Esophagus muscularis mucosa (tissue), 4 donors: ENCODE data around the gene DNAH14. TPM values are rescaled to one million over a fixed set of nuclear protein-coding genes. Genes with fewer than 3 reads are reported as not detected.

Experiments
- DNase-seq: peaks from one replicate; pipeline ENCODE4 v3.0.0-alpha.2; 2017; ENCODE audit errors: extremely low spot score
- H3K27ac ChIP-seq, 4 donors: fragments of 200-600 bp; sonication (generic); replicated peaks in 1 of 4; 1 replicate in 3 of 4; 2 replicates in 1 of 4; pipeline ENCODE4 v1.5.1; 2016 to 2019; ENCODE audit warnings: mild to moderate bottlenecking in 1 of 4
- H3K27me3 ChIP-seq, 4 donors: fragments of 200-600 bp; sonication (generic); one replicate each; pipeline versions ENCODE4 v1.5.1 to v1.6.0; 2016 to 2019
- H3K36me3 ChIP-seq, 4 donors: fragments of 200-600 bp; sonication (generic); one replicate each; pipeline ENCODE4 v1.5.1; 2016 to 2019
- H3K4me1 ChIP-seq, 4 donors: fragments of 200-600 bp; sonication (generic); one replicate each; pipeline ENCODE4 v1.5.1; 2016 to 2019
- H3K4me3 ChIP-seq, 4 donors: fragments of 200-600 bp; sonication (generic); 1 replicate in 2 of 4; 2 replicates in 2 of 4; pipeline ENCODE4 v1.5.1; 2016 to 2019; ENCODE audit warnings: mild to moderate bottlenecking in 4 of 4, moderate library complexity in 1 of 4
- H3K9me3 ChIP-seq, 4 donors: fragments of 200-600 bp; sonication (generic); 1 replicate in 3 of 4; 2 replicates in 1 of 4; pipeline ENCODE4 v1.5.1; 2016 to 2019
- EP300 ChIP-seq: sonication (generic); formaldehyde crosslinking; IDR thresholded peaks from one replicate; pipeline ENCODE4 v1.6.1; 2017; ENCODE audit warnings: antibody characterized with exemption
- POLR2A ChIP-seq: fragments of 450-650 bp; IDR thresholded peaks from one replicate; pipeline ENCODE4 v1.6.1; 2017; ENCODE audit warnings: antibody characterized with exemption, moderate library complexity, mild to moderate bottlenecking, low read depth
- POLR2AphosphoS5 ChIP-seq, 2 donors: sonication (generic); formaldehyde crosslinking; IDR thresholded peaks; one replicate each; pipeline ENCODE4 v1.6.1; 2017; ENCODE audit warnings: antibody characterized with exemption in 2 of 2
- WGBS: methylation state at CpG from one replicate; pipeline ENCODE4 v1.1.5; 2018; 5-methylcytosine and 5-hydroxymethylcytosine counted together
- intact Hi-C: fragments of 100-400 bp; cut with DNase I; formaldehyde crosslinking; loops from one replicate; pipeline ENCODE4 v1.15.1; 2023
- total RNA-seq, 4 donors: library from RNA; depleted of rRNA; stranded (reverse); fragments of >200 nt; gene quantifications; one replicate each; pipeline versions ENCODE4 v1.1.0 to v1.2.1, GENCODE V29; 2016
- TF ChIP-seq, protein P1 (sequence below), 3 experiments: fragments of 200-600 bp in 2 of 3; fragments of 450-650 bp in 1 of 3; sonication (generic) in 2 of 3; IDR thresholded peaks; one replicate each; pipeline ENCODE4 v1.5.1; 2017 to 2019; ENCODE audit warnings: antibody characterized with exemption in 3 of 3, mild to moderate bottlenecking in 2 of 3, moderate library complexity in 1 of 3

DNAH14 gene
- total RNA-seq, 4 donors from 2014 or later = 8.9 to 16.6 (median 15.6) TPM

GRCh38 chr1:225408249-225408648 lies 478.8 kb downstream of the DNAH14 start:
- Histone ChIP-seq H3K4me3 (no peak overlapping the region), H3K27ac (no peak overlapping the region), H3K36me3 (peaks cover 43 to 95% (median 74%) of the 10 kb centered on the region in 4 donors), H3K4me1 (peaks cover 0 to 37% (median 26%) of the 10 kb centered on the region in 4 donors), H3K9me3 (no peaks in the 10 kb centered on the region), H3K27me3 (no peaks in the 10 kb centered on the region)
- no peak for DNase-seq
- no peak for TF ChIP-seq POLR2A
- TF ChIP-seq, protein P1, sequence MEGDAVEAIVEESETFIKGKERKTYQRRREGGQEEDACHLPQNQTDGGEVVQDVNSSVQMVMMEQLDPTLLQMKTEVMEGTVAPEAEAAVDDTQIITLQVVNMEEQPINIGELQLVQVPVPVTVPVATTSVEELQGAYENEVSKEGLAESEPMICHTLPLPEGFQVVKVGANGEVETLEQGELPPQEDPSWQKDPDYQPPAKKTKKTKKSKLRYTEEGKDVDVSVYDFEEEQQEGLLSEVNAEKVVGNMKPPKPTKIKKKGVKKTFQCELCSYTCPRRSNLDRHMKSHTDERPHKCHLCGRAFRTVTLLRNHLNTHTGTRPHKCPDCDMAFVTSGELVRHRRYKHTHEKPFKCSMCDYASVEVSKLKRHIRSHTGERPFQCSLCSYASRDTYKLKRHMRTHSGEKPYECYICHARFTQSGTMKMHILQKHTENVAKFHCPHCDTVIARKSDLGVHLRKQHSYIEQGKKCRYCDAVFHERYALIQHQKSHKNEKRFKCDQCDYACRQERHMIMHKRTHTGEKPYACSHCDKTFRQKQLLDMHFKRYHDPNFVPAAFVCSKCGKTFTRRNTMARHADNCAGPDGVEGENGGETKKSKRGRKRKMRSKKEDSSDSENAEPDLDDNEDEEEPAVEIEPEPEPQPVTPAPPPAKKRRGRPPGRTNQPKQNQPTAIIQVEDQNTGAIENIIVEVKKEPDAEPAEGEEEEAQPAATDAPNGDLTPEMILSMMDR (IDR thresholded peaks at IDR 0.05) = no peak
- no peak for TF ChIP-seq EP300
- TF ChIP-seq POLR2AphosphoS5 (IDR thresholded peaks at IDR 0.05) = no peak
- intact Hi-C loops = no loop called here
- 84% methylated on average over 4 of the region's 4 CpGs for WGBS

GRCh38 chr1:225409051-225409450 lies 479.6 kb downstream of the DNAH14 start:
- no peak for TF ChIP-seq EP300
- no peak for TF ChIP-seq POLR2A
- TF ChIP-seq, protein P1 (IDR thresholded peaks at IDR 0.05) = no peak
- no peak for TF ChIP-seq POLR2AphosphoS5 (IDR thresholded peaks at IDR 0.05)
- peaks cover 42 to 93% (median 77%) of the 10 kb centered on the region in 4 donors for H3K36me3 ChIP-seq
- no peak for DNase-seq
- intact Hi-C loops = no loop called here
- no peaks in the 10 kb centered on the region for H3K9me3 ChIP-seq
- H3K4me1 ChIP-seq = peaks cover 0 to 45% (median 32%) of the 10 kb centered on the region in 4 donors
- no peak overlapping the region for H3K27ac ChIP-seq
- no peak overlapping the region for H3K4me3 ChIP-seq
- H3K27me3 ChIP-seq = no peaks in the 10 kb centered on the region
- WGBS = 87% methylated on average over 8 of the region's 8 CpGs

DNA sequence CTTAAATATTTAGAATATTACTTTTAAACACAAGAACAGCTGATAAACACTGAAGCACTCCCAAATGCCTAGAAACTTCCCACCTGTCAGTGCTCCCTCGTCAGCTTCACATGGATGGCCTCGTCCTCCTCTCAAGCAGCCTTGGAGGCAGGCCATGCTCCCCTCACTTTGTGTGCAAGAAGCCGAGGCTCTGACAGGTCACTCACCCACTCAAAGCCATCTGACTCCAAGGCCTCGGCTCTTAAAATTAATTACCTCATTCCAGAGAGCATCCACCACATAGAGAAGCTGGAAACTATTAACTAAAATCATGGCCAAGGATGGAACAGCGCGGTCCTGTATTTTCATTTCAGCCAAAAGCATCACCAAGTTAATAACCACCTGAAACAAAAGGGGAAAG lies 480.6 kb downstream of the DNAH14 start:
- H3K27ac ChIP-seq = peak overlapping the region in 2 of 4 donors; percentile 23 to 33
- intact Hi-C loops = no loop called here
- WGBS = 37% methylated on average over 6 of the region's 6 CpGs
- H3K9me3 ChIP-seq = no peaks in the 10 kb centered on the region
- no peaks in the 10 kb centered on the region for H3K27me3 ChIP-seq
- DNase-seq = no peak
- no peak overlapping the region for H3K4me3 ChIP-seq
- peaks cover 40 to 93% (median 79%) of the 10 kb centered on the region in 4 donors for H3K36me3 ChIP-seq
- TF ChIP-seq POLR2A (no peak), EP300 (no peak), POLR2AphosphoS5 (IDR thresholded peaks at IDR 0.05) (no peak)
- TF ChIP-seq, protein P1 (IDR thresholded peaks at IDR 0.05) = no peak
- peaks cover 0 to 55% (median 42%) of the 10 kb centered on the region in 4 donors for H3K4me1 ChIP-seq

DNA sequence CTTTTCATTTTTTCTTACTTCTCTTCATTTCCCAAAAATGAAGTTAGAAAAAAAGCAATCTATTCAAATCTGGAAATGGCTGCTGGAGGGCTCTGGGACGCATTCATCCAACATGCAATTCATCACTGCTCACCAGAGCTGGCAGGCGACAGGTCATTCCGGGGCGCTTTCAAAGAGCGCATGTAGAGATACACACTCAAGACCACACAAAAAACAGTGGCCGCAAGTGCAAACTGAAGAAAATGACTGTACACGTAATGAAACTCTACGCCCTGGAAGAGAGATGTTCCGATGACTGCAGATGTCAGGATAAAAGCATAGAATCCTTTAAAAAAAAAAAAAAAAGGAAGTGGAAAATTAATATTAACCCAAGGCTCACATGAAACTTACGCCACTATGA lies 482.8 kb downstream of the DNAH14 start:
- Histone ChIP-seq H3K4me1 (peaks cover 0 to 67% (median 57%) of the 10 kb centered on the region in 4 donors), H3K4me3 (no peak overlapping the region), H3K9me3 (no peaks in the 10 kb centered on the region), H3K27ac (no peak overlapping the region), H3K27me3 (no peaks in the 10 kb centered on the region), H3K36me3 (peaks cover 43 to 93% (median 75%) of the 10 kb centered on the region in 4 donors)
- TF ChIP-seq EP300 = no peak
- TF ChIP-seq, protein P1 (IDR thresholded peaks at IDR 0.05) = no peak
- TF ChIP-seq POLR2A = no peak
- TF ChIP-seq POLR2AphosphoS5 (IDR thresholded peaks at IDR 0.05) = no peak
- 83% methylated on average over 10 of the region's 10 CpGs for WGBS
- DNase-seq = no peak
- intact Hi-C loops = no loop called here

GRCh38 chr1:225412803-225413351 lies 483.4 kb downstream of the DNAH14 start:
- Histone ChIP-seq H3K36me3 (peaks cover 47 to 94% (median 78%) of the 10 kb centered on the region in 4 donors), H3K4me3 (no peak overlapping the region), H3K27ac (no peak overlapping the region), H3K4me1 (peaks cover 0 to 73% (median 59%) of the 10 kb centered on the region in 4 donors), H3K27me3 (no peaks in the 10 kb centered on the region), H3K9me3 (no peaks in the 10 kb centered on the region)
- WGBS = 70% methylated on average over 10 of the region's 10 CpGs
- intact Hi-C loops = no loop called here
- TF ChIP-seq POLR2AphosphoS5 (IDR thresholded peaks at IDR 0.05) = no peak
- TF ChIP-seq, protein P1 (IDR thresholded peaks at IDR 0.05) = no peak
- TF ChIP-seq POLR2A = no peak
- TF ChIP-seq EP300 = no peak
- no peak for DNase-seq
